ENCODE measurements around the gene KRTAP3-2. TPM values are rescaled to one million over a fixed set of nuclear protein-coding genes. Genes with fewer than 3 reads are reported as not detected.

KRTAP3-2 gene
- polyA plus RNA-seq, 3 donors = not detected

Other genes with a start within 250 kb of the KRTAP3-2 start
- gene KRT25, start 244.6 kb downstream of the KRTAP3-2 start, polyA plus RNA-seq = not detected
- not detected for gene KRT26, start 227.7 kb downstream of the KRTAP3-2 start, polyA plus RNA-seq
- 1 to 10 TPM in 1 of 3 donors, under 1 TPM in 1, not detected in 1; 0.15 to 2.9 TPM for gene KRT27, start 217.4 kb downstream of the KRTAP3-2 start, polyA plus RNA-seq
- not detected for gene KRT28, start 199.9 kb downstream of the KRTAP3-2 start, polyA plus RNA-seq
- 10 to 100 TPM; 18.1 to 46.3 (median 35.0) TPM for gene KRT10, start 177.3 kb downstream of the KRTAP3-2 start, polyA plus RNA-seq
- gene KRT12, start 132.7 kb downstream of the KRTAP3-2 start, polyA plus RNA-seq = not detected
- 1 to 10 TPM in 1 of 3 donors, under 1 TPM in 2; 0.03 to 6.9 (median 0.22) TPM for gene KRT20, start 114.7 kb downstream of the KRTAP3-2 start, polyA plus RNA-seq
- 1 to 10 TPM in 1 of 3 donors, under 1 TPM in 2; 0.61 to 1.8 (median 0.89) TPM for gene KRT23, start 62.3 kb downstream of the KRTAP3-2 start, polyA plus RNA-seq
- under 1 TPM in 1 of 3 donors, not detected in 2; 0.06 TPM for gene KRT39, start 33.0 kb downstream of the KRTAP3-2 start, polyA plus RNA-seq
- gene KRT40, start 15.6 kb downstream of the KRTAP3-2 start, polyA plus RNA-seq = under 1 TPM in 1 of 3 donors, not detected in 2; 0.15 TPM
- gene KRTAP3-3, start 5.7 kb downstream of the KRTAP3-2 start, polyA plus RNA-seq = not detected
- gene KRTAP3-1, start 9.2 kb upstream of the KRTAP3-2 start, polyA plus RNA-seq = not detected
- under 1 TPM in 1 of 3 donors, not detected in 2; 0.07 TPM for gene KRTAP1-5, start 27.3 kb upstream of the KRTAP3-2 start, polyA plus RNA-seq
- gene KRTAP1-4, start 30.3 kb upstream of the KRTAP3-2 start, polyA plus RNA-seq = not detected
- gene KRTAP1-3, start 35.0 kb upstream of the KRTAP3-2 start, polyA plus RNA-seq = not detected
- gene KRTAP1-1, start 41.5 kb upstream of the KRTAP3-2 start, polyA plus RNA-seq = not detected
- not detected for gene KRTAP2-1, start 47.4 kb upstream of the KRTAP3-2 start, polyA plus RNA-seq
- not detected for gene KRTAP2-2, start 55.3 kb upstream of the KRTAP3-2 start, polyA plus RNA-seq
- gene KRTAP2-3, start 60.2 kb upstream of the KRTAP3-2 start, polyA plus RNA-seq = not detected
- not detected for gene KRTAP2-4, start 66.0 kb upstream of the KRTAP3-2 start, polyA plus RNA-seq
- gene KRTAP4-7, start 84.2 kb upstream of the KRTAP3-2 start, polyA plus RNA-seq = not detected
- gene KRTAP4-8, start 98.2 kb upstream of the KRTAP3-2 start, polyA plus RNA-seq = not detected
- not detected for gene KRTAP4-16, start 102.3 kb upstream of the KRTAP3-2 start, polyA plus RNA-seq
- gene KRTAP4-9, start 105.5 kb upstream of the KRTAP3-2 start, polyA plus RNA-seq = not detected
- not detected for gene KRTAP4-11, start 118.5 kb upstream of the KRTAP3-2 start, polyA plus RNA-seq
- not detected for gene KRTAP4-12, start 124.3 kb upstream of the KRTAP3-2 start, polyA plus RNA-seq
- not detected for gene KRTAP4-6, start 140.6 kb upstream of the KRTAP3-2 start, polyA plus RNA-seq
- not detected for gene KRTAP4-5, start 149.9 kb upstream of the KRTAP3-2 start, polyA plus RNA-seq
- gene KRTAP4-4, start 160.8 kb upstream of the KRTAP3-2 start, polyA plus RNA-seq = not detected
- not detected for gene KRTAP4-3, start 168.3 kb upstream of the KRTAP3-2 start, polyA plus RNA-seq
- gene KRTAP4-2, start 178.3 kb upstream of the KRTAP3-2 start, polyA plus RNA-seq = not detected
- not detected for gene KRTAP4-1, start 185.0 kb upstream of the KRTAP3-2 start, polyA plus RNA-seq
- gene KRTAP9-1, start 190.0 kb upstream of the KRTAP3-2 start, polyA plus RNA-seq = not detected
- not detected for gene KRTAP9-2, start 226.7 kb upstream of the KRTAP3-2 start, polyA plus RNA-seq
- gene KRTAP9-3, start 232.5 kb upstream of the KRTAP3-2 start, polyA plus RNA-seq = not detected
- gene KRTAP9-8, start 238.1 kb upstream of the KRTAP3-2 start, polyA plus RNA-seq = not detected
- not detected for gene KRTAP9-4, start 249.8 kb upstream of the KRTAP3-2 start, polyA plus RNA-seq

Measured in adipose tissue (tissue), 3 donors.